GF-D8 (cell line): ENCODE measurements around the gene CXorf58.

Experiments
- DNase-seq: peaks from one replicate; lab custom pipeline; 2025; lab: John Stamatoyannopoulos, UW

CXorf58 gene

GRCh38 chrX:23900220-23900797 is 7.5 kb upstream of the CXorf58 start:
- DNase-seq = no peak

DNA sequence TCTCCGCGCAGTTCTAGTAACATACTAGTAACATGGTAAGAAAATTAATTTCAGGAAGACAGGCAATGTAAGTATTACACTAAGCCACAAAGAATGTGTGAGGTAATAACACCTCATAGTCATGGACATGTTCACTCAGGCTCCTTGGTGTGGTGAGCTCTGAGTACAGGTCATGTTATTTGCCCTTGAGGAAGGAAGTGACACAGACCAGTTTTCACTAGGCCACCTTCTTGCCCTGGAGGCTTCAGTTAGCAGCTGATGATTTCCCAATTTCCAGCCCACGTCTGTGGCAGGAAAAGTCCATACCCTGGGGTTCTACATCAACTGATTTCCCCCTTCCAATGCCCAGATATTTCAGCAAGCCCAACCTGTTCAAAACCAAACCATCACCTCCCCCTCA is 6.7 kb upstream of the CXorf58 start:
- DNase-seq = peak; percentile 87

- DNase-seq = peak; percentile 61
Measured at GRCh38 chrX:23901805-23902204, 6.0 kb upstream of the CXorf58 start.

DNA sequence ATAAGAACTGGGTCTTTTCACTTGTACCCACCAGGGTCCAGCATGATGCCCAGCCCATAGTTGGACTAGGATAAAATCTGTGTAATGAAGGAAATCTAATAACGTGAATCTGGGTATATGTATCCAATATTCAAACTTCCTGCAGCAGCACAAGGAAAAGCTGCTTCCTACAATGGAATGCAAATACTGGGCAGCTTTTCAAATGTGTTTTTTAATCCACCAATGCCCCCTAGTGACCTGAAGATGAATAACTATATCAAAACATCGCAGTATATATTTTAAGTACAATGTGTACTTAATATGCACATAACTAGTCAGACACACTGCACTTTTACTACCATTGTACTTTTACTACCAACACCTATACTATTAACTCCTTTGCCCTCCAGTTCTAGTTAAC is 5.4 kb upstream of the CXorf58 start:
- no peak for DNase-seq

DNA sequence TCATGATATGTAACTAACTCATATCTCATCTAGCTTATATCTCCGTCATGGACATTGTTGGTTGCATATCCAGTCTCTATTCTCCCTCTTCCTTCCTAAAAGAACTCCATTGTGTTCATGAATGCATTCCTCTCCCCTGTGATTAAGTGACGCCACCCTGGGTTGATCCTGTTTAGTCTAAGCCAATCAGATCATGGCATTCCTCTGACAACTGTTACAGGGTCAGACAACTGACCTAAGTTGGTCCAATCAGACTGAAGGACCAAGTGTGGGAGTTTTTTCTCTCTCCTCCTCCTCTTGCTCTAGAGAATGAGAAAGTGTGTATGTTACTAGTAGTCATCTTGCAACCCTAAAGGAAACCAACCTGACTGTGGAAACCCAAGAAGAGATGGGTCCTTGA is 3.7 kb upstream of the CXorf58 start:
- DNase-seq = no peak

GRCh38 chrX:23907111-23907497 is 702 bp upstream of the CXorf58 start:
- no peak for DNase-seq

DNA sequence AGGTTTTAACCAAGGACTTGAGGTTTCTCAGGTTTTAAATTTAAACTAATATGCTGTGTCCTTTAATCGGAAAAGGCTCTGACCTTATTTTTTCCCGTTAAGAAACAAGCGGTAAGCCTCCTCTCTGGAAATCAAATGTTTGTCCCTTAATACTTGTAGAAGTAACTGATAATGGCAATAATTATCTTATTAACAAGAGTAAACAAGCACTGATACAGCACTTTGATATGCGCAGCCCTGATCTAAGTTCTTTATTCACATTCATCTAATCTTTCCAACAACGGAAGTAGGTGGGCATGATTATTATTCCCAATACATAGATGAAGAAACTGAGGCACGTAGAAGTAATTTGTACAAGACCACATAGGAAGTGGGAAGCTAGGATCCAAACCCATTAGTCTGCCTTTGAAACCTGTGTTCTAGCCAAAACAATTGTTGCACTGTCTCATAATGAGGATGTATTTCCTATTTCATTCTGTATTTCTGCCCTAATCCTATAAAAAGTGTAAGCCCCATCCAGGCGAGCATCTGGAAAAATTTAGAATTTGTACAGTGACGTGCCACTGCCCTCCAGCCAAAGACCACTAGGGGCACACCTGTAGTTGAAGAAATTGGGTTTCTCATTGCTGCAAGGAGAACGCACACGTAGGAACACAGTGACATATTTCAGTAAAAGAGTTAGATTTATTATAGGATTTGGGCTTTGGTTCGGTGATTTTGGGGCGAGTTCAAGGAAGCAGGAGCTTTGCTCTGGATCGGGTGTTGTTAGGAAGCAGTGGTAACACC is 606 bp downstream of the CXorf58 start:
- no peak for DNase-seq

DNA sequence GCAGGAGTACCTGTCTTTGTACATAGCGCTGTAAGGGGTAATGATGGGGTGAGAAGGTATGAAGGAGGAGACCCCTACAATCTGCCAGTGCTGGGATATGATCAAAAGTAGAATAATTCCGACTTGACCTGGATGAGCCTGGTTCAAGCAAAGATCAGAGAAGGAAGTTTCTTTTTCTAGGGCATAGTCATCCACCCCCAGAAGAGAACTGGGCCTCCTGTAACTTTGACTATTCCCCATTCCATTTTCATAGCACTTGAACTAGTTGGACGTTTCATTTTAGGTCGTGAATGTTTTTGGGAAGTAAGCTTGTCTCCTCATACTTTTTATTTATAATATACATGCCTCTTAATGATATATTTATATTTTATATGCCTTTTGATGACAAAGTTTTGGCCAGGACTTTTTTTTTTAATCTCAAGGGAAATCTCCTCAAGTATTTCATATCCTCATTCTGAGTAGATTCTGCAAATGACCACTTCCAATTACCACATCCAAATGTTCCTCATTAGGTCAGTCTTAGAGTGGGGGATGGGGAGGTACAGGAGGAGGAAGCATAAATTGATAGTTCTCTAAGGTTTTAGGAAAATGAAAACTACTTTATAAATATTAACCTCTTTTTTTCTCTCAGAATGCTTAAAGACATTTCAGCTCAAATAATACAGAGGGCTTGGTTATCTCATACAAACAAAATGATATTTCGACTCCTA is 3.5 kb downstream of the CXorf58 start:
- DNase-seq = no peak

DNA sequence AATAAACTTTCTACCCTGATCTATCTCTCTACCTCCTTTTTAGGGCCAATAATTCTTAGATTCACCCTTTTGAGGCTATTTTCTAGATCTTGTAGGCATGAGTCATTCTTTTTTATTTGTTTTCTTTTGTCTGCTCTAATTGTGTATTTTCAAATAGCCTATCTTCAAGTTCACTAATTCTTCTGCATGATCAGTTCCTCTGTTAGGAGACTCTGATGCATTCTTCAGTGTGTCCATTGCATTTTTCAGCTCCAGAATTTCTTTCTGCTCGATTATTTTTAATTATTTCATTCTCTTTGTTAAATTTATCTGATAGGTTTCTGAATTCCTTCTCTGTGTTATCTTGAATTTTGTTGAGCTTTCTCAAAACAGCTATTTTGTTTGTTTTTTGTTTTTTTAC is 11.3 kb downstream of the CXorf58 start:
- DNase-seq = no peak

- DNase-seq = no peak
Measured at GRCh38 chrX:23919706-23920320, 12.0 kb downstream of the CXorf58 start.

GRCh38 chrX:23926015-23926414 is 18.2 kb downstream of the CXorf58 start:
- DNase-seq = no peak

DNA sequence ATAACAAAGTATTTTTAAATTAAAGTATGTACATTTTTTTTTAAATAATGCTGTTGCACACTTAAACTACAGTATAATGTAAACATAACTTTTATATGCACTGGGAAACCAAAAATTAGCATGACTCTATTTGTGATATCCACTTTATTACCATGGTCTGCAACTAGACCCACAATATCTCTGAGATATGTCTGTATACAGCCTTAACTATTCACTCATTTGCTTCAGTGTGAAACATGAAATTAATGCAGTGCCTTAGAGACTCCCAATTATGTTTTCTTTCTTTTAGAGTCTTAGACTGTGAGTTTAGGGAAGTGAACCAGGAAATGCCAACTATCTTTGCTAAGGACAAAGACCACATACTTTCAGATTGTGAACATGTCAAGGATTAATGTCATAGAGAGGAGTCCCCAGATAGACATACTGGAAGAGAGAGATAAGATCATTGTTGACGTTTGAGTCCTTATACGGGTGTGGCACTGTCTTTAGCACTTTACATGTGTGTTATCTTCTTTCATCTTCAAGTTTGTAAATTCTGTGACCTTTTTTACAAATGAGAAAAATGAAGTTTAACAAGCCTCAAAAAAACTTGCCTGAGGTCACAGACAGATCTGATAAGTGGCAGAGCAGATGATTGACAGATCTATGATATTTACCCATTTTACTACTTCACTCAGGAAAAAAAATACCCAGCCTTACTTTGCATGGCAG is 23.2 kb downstream of the CXorf58 start:
- no peak for DNase-seq

DNA sequence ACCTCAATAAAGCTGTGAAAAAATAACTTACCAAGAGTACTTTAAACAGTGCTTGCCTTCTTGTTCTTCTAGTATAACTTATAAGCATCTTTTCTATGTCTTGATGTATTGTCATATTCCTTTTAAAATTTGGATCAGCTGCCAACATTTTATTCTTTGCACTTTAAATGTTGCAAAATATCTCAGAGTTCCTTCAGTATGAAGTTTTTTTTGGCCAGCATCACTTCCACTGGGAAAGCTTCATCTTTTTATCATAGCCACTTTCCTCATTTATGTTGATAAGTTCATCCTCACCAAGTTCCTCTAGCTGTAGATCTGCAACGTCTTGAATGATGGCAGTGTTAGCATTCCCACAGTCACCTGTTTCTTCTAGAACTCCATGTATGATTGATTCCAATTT is 24.2 kb downstream of the CXorf58 start:
- DNase-seq = no peak

DNA sequence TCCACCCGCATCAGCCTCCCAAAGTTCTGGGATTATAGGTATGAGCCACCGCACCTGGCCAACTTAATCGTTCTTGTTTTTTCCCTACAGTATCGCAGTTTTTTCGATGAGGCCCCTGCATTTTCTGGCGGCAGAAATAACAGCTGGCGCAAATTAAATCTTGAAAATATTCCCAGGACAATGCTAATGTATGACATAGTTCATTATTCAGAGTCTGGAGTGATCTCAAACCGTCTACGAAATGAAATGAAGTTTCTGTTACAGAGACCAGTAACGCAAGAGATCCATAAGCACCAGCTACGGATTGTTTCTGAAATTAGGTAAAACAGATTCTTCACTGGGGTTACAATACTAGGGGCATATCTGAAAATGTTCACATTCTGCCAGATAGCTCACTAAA is 27.3 kb downstream of the CXorf58 start:
- no peak for DNase-seq

- no peak for DNase-seq
Measured at GRCh38 chrX:23936180-23936579, 28.4 kb downstream of the CXorf58 start.

GRCh38 chrX:23937100-23937499 is 29.3 kb downstream of the CXorf58 start:
- no peak for DNase-seq

GRCh38 chrX:23938690-23939089 is 30.9 kb downstream of the CXorf58 start:
- no peak for DNase-seq

GRCh38 chrX:23939203-23939602 is 31.4 kb downstream of the CXorf58 start:
- no peak for DNase-seq

- DNase-seq = no peak
Measured at GRCh38 chrX:23944234-23944633, 36.4 kb downstream of the CXorf58 start.

DNA sequence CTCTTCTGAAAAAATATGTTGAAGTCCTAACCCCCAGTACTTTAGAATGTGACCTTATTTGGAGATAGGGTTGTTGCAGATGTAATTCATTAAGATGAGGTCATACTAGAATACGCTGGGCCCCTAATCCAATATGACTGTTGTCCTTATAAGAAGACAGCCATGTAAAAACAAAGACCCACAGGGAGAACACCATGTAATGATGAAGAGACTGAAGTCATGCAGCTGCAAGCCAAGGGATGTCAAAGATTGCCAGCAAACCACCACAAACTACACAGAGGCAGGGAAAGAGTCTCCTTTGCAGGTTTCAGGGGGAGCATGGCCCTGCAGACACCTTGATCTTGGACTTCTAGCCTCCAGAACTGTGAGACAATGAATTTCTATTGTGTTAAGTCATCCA is 37.4 kb downstream of the CXorf58 start:
- DNase-seq = no peak

DNA sequence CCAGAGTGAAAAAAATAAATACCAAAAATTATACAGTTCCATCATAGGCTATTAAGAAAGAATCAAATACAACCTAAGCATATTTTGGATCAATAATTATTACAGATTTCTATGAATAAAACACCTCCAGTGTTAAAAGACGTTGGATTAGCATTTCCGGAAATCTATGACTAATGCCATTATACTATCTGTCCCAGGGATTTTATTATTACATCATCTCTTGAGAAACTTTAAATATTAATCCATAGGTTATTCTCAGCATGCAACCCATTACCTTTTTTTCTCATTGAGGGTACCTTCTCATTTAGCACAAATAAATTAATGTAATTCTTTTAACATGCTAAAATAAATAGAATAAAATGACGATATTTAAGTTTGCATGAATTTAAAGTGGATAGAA is 44.6 kb downstream of the CXorf58 start:
- DNase-seq = no peak
